Amygdala (tissue), 56 donors: ENCODE measurements around the gene MTREX.

Source experiments
- DNase-seq, 56 donors: peaks; one replicate each; lab custom pipeline; 2025; lab: John Stamatoyannopoulos, UW

The MTREX gene

GRCh38 chr5:55456216-55456895 lies 148.6 kb downstream of the MTREX start:
- no peak for DNase-seq

GRCh38 chr5:55459572-55459971 lies 151.8 kb downstream of the MTREX start:
- DNase-seq, result no peak

GRCh38 chr5:55463613-55464012 lies 155.8 kb downstream of the MTREX start:
- no peak for DNase-seq

GRCh38 chr5:55467862-55468551 lies 160.2 kb downstream of the MTREX start:
- DNase-seq, result no peak

- no peak for DNase-seq
Observed at GRCh38 chr5:55469839-55470238, 162.1 kb downstream of the MTREX start.

GRCh38 chr5:55470282-55470681 lies 162.5 kb downstream of the MTREX start:
- no peak for DNase-seq

GRCh38 chr5:55471468-55471867 lies 163.7 kb downstream of the MTREX start:
- DNase-seq, result no peak

- no peak for DNase-seq
Observed at GRCh38 chr5:55472642-55473041, 164.9 kb downstream of the MTREX start.
